Activated CD8-positive, alpha-beta T cell treated with anti-CD3 and anti-CD28 coated beads, Interleukin-2, amount 10 ng/mL, durations not matched to agents 7 days and 5 days (primary cell): ENCODE measurements around the gene TPP2. TPM values are rescaled to one million over a fixed set of nuclear protein-coding genes. Genes with fewer than 3 reads are reported as not detected.

Source experiments
- ATAC-seq: fragments of 150-1000 bp; cut with Tn5 transposase; one replicate; pipeline ENCODE4 v1.10.0; 2021; ENCODE audit warnings: moderate library complexity
- CTCF ChIA-PET: fragments of 350-600 bp; sonication (Branson Sonifier 250); formaldehyde crosslinking; loops from one replicate; lab custom pipeline; 2021; ENCODE audit warnings: antibody characterized with exemption; lab: Charles Lee
- POLR2A ChIA-PET: fragments of 350-600 bp; sonication (Branson Sonifier 250); formaldehyde crosslinking; loops from one replicate; lab custom pipeline; 2021; ENCODE audit warnings: antibody characterized with exemption; lab: Charles Lee
- DNase-seq: peaks from one replicate; pipeline ENCODE4 v3.0.0-alpha.2; 2020
- H3K27ac Mint-ChIP-seq: one replicate; pipeline ENCODE4 v1.8.0; 2021; ENCODE audit warnings: mild to moderate bottlenecking, mixed read lengths
- H3K27me3 Mint-ChIP-seq: one replicate; pipeline ENCODE4 v1.8.0; 2021; ENCODE audit warnings: low read depth, mixed read lengths
- H3K36me3 Mint-ChIP-seq: one replicate; pipeline ENCODE4 v1.8.0; 2021; ENCODE audit warnings: low read depth, mixed read lengths
- H3K4me1 Mint-ChIP-seq: one replicate; pipeline ENCODE4 v1.8.0; 2021; ENCODE audit warnings: low read depth, mixed read lengths
- H3K4me3 Mint-ChIP-seq: one replicate; pipeline ENCODE4 v1.8.0; 2021; ENCODE audit warnings: mild to moderate bottlenecking, mixed read lengths
- H3K9me3 Mint-ChIP-seq: one replicate; pipeline ENCODE4 v1.8.0; 2022; ENCODE audit warnings: mixed read lengths; ENCODE audit not compliant: insufficient read depth
- total RNA-seq, 2 experiments: library from RNA; stranded (reverse); gene quantifications; one replicate each; pipeline ENCODE4 v1.2.3, GENCODE V29; 2021

The TPP2 gene
- total RNA-seq, 2 experiments from 2014 or later, result 77.8 to 85.4 TPM

- no peaks in the 10 kb centered on the region for H3K27me3 Mint-ChIP-seq
- no peak for ATAC-seq
- no peak overlapping the region for H3K27ac Mint-ChIP-seq
- ChIA-PET CTCF (interaction anchor here (1.0 kb wide), 1 partner anchor 29 kb away, joined by 4 read pairs; no protein-coding TSS in a partner anchor), POLR2A (interaction anchor here (1.0 kb wide), 1 partner anchor 24 kb away, joined by 3 read pairs; the partner anchor contains the start of gene TPP2)
- H3K4me1 Mint-ChIP-seq, result no peaks in the 10 kb centered on the region
- H3K36me3 Mint-ChIP-seq, result peaks cover 55% of the 10 kb centered on the region
- DNase-seq, result no peak
- no peaks in the 10 kb centered on the region for H3K9me3 Mint-ChIP-seq
- no peak overlapping the region for H3K4me3 Mint-ChIP-seq
Measured at GRCh38 chr13:102620516-102620915, 23.7 kb downstream of the TPP2 start.

- Mint-ChIP-seq H3K4me1 (no peaks in the 10 kb centered on the region), H3K4me3 (no peak overlapping the region), H3K27ac (no peak overlapping the region), H3K36me3 (peaks cover 51% of the 10 kb centered on the region), H3K9me3 (no peaks in the 10 kb centered on the region), H3K27me3 (no peaks in the 10 kb centered on the region)
- POLR2A ChIA-PET, result no interaction called here
- ATAC-seq (no peak), DNase-seq (no peak)
- CTCF ChIA-PET, result interaction anchor here (0.6 to 1.8 kb wide), 6 partner anchors 11 to 243 kb away, joined by 3 to 6 read pairs (median 3); no protein-coding TSS in a partner anchor
Measured at GRCh38 chr13:102626928-102627327, 30.1 kb downstream of the TPP2 start.

- POLR2A ChIA-PET, result no interaction called here
- Mint-ChIP-seq H3K9me3 (no peaks in the 10 kb centered on the region), H3K4me1 (no peaks in the 10 kb centered on the region), H3K36me3 (peaks cover 55% of the 10 kb centered on the region), H3K27ac (peak overlapping the region; percentile 54), H3K27me3 (no peaks in the 10 kb centered on the region), H3K4me3 (no peak overlapping the region)
- ATAC-seq, result no peak
- CTCF ChIA-PET, result no interaction called here
- DNase-seq, result no peak
Measured at GRCh38 chr13:102628559-102628958, 31.8 kb downstream of the TPP2 start.

- Mint-ChIP-seq H3K36me3 (peaks cover 69% of the 10 kb centered on the region), H3K4me3 (no peak overlapping the region), H3K27me3 (no peaks in the 10 kb centered on the region), H3K9me3 (no peaks in the 10 kb centered on the region), H3K27ac (no peak overlapping the region), H3K4me1 (no peaks in the 10 kb centered on the region)
- DNase-seq, result no peak
- POLR2A ChIA-PET, result interaction anchor here (0.7 to 0.9 kb wide), 2 partner anchors 26 to 35 kb away, joined by 3 to 8 read pairs; no protein-coding TSS in a partner anchor
- ATAC-seq, result no peak
- CTCF ChIA-PET, result interaction anchor here (1.1 to 3.2 kb wide), 4 partner anchors 10 to 239 kb away, joined by 3 to 9 read pairs (median 5); partner anchors contain the start of gene ERCC5
Measured at GRCh38 chr13:102631198-102631597, 34.4 kb downstream of the TPP2 start.

GRCh38 chr13:102638741-102639140 is 42.0 kb downstream of the TPP2 start:
- CTCF ChIA-PET, result interaction anchor here (1.1 kb wide), 1 partner anchor 12 kb away, joined by 3 read pairs; no protein-coding TSS in a partner anchor
- no peaks in the 10 kb centered on the region for H3K27me3 Mint-ChIP-seq
- H3K4me1 Mint-ChIP-seq, result no peaks in the 10 kb centered on the region
- POLR2A ChIA-PET, result no interaction called here
- no peak overlapping the region for H3K4me3 Mint-ChIP-seq
- H3K27ac Mint-ChIP-seq, result no peak overlapping the region
- ATAC-seq (no peak), DNase-seq (no peak)
- H3K9me3 Mint-ChIP-seq, result no peaks in the 10 kb centered on the region
- H3K36me3 Mint-ChIP-seq, result peaks cover 71% of the 10 kb centered on the region

- ChIA-PET POLR2A (interaction anchor here (1.1 kb wide), 1 partner anchor 46 kb away, joined by 3 read pairs; no protein-coding TSS in a partner anchor), CTCF (interaction anchor here (1.4 to 3.9 kb wide), 6 partner anchors 8 to 50 kb away, joined by 4 to 18 read pairs (median 4); no protein-coding TSS in a partner anchor)
- H3K4me3 Mint-ChIP-seq, result no peak overlapping the region
- ATAC-seq (no peak), DNase-seq (no peak)
- peaks cover 64% of the 10 kb centered on the region for H3K36me3 Mint-ChIP-seq
- H3K27ac Mint-ChIP-seq, result no peak overlapping the region
- no peaks in the 10 kb centered on the region for H3K9me3 Mint-ChIP-seq
- H3K27me3 Mint-ChIP-seq, result no peaks in the 10 kb centered on the region
- no peaks in the 10 kb centered on the region for H3K4me1 Mint-ChIP-seq
Measured at GRCh38 chr13:102642029-102642428, 45.2 kb downstream of the TPP2 start.

- ChIA-PET POLR2A (interaction anchor here (1.1 kb wide), 1 partner anchor 46 kb away, joined by 3 read pairs; no protein-coding TSS in a partner anchor), CTCF (interaction anchor here (1.4 to 3.9 kb wide), 5 partner anchors 10 to 51 kb away, joined by 4 to 18 read pairs (median 4); no protein-coding TSS in a partner anchor)
- Mint-ChIP-seq H3K27ac (no peak overlapping the region), H3K4me1 (no peaks in the 10 kb centered on the region), H3K36me3 (peaks cover 61% of the 10 kb centered on the region), H3K9me3 (no peaks in the 10 kb centered on the region), H3K4me3 (no peak overlapping the region), H3K27me3 (no peaks in the 10 kb centered on the region)
- DNase-seq, result no peak
- ATAC-seq, result no peak
Measured at GRCh38 chr13:102642475-102642874, 45.7 kb downstream of the TPP2 start.

- Mint-ChIP-seq H3K27ac (no peak overlapping the region), H3K4me3 (no peak overlapping the region), H3K36me3 (peaks cover 59% of the 10 kb centered on the region), H3K4me1 (no peaks in the 10 kb centered on the region), H3K9me3 (no peaks in the 10 kb centered on the region), H3K27me3 (no peaks in the 10 kb centered on the region)
- ChIA-PET CTCF (interaction anchor here (1.0 to 3.9 kb wide), 3 partner anchors 14 to 52 kb away, joined by 3 to 18 read pairs (median 4); no protein-coding TSS in a partner anchor), POLR2A (no interaction called here)
- DNase-seq, result no peak
- ATAC-seq, result no peak
Measured at GRCh38 chr13:102643656-102644055, 46.9 kb downstream of the TPP2 start.

- DNase-seq, result no peak
- H3K36me3 Mint-ChIP-seq, result peaks cover 65% of the 10 kb centered on the region
- no peaks in the 10 kb centered on the region for H3K4me1 Mint-ChIP-seq
- H3K27me3 Mint-ChIP-seq, result no peaks in the 10 kb centered on the region
- no peak for ATAC-seq
- no peak overlapping the region for H3K4me3 Mint-ChIP-seq
- POLR2A ChIA-PET, result interaction anchor here (0.7 kb wide), 1 partner anchor 38 kb away, joined by 3 read pairs; no protein-coding TSS in a partner anchor
- no peaks in the 10 kb centered on the region for H3K9me3 Mint-ChIP-seq
- no peak overlapping the region for H3K27ac Mint-ChIP-seq
- CTCF ChIA-PET, result no interaction called here
Measured at GRCh38 chr13:102645701-102646100, 48.9 kb downstream of the TPP2 start.

- H3K27ac Mint-ChIP-seq, result peak overlapping the region; percentile 43
- no peaks in the 10 kb centered on the region for H3K27me3 Mint-ChIP-seq
- DNase-seq (no peak), ATAC-seq (no peak)
- H3K9me3 Mint-ChIP-seq, result no peaks in the 10 kb centered on the region
- H3K4me1 Mint-ChIP-seq, result no peaks in the 10 kb centered on the region
- POLR2A ChIA-PET, result no interaction called here
- H3K4me3 Mint-ChIP-seq, result no peak overlapping the region
- CTCF ChIA-PET, result no interaction called here
- peaks cover 53% of the 10 kb centered on the region for H3K36me3 Mint-ChIP-seq
Measured at GRCh38 chr13:102648046-102648445, 51.3 kb downstream of the TPP2 start.

- ChIA-PET POLR2A (interaction anchor here (0.7 kb wide), 1 partner anchor 14 kb away, joined by 3 read pairs; no protein-coding TSS in a partner anchor), CTCF (interaction anchor here (1.4 to 2.2 kb wide), 3 partner anchors 9 to 69 kb away, joined by 4 to 9 read pairs (median 5); no protein-coding TSS in a partner anchor)
- Mint-ChIP-seq H3K36me3 (peaks cover 42% of the 10 kb centered on the region), H3K27me3 (no peaks in the 10 kb centered on the region), H3K4me1 (no peaks in the 10 kb centered on the region), H3K4me3 (no peak overlapping the region), H3K27ac (no peak overlapping the region), H3K9me3 (no peaks in the 10 kb centered on the region)
- DNase-seq (no peak), ATAC-seq (no peak)
Measured at GRCh38 chr13:102650444-102650843, 53.7 kb downstream of the TPP2 start.

- ATAC-seq (no peak), DNase-seq (no peak)
- H3K36me3 Mint-ChIP-seq, result peaks cover 38% of the 10 kb centered on the region
- ChIA-PET POLR2A (no interaction called here), CTCF (interaction anchor here (0.8 to 1.2 kb wide), 2 partner anchors 29 to 148 kb away, joined by 3 to 4 read pairs; no protein-coding TSS in a partner anchor)
- H3K4me1 Mint-ChIP-seq, result no peaks in the 10 kb centered on the region
- no peak overlapping the region for H3K27ac Mint-ChIP-seq
- no peaks in the 10 kb centered on the region for H3K9me3 Mint-ChIP-seq
- no peaks in the 10 kb centered on the region for H3K27me3 Mint-ChIP-seq
- no peak overlapping the region for H3K4me3 Mint-ChIP-seq
Measured at GRCh38 chr13:102651392-102651791, 54.6 kb downstream of the TPP2 start.
